ENCODE data around the gene PCSK7. TPM values are rescaled to one million over a fixed set of nuclear protein-coding genes. Genes with fewer than 3 reads are reported as not detected.
"Not testable (repeated sequence)": the region's sequence is repeated elsewhere in the genome, so short reads cannot be mapped to it uniquely, and the experiment has no call there.

The PCSK7 gene
- total RNA-seq, 1 donor from 2014 or later: 66.0 TPM

DNA sequence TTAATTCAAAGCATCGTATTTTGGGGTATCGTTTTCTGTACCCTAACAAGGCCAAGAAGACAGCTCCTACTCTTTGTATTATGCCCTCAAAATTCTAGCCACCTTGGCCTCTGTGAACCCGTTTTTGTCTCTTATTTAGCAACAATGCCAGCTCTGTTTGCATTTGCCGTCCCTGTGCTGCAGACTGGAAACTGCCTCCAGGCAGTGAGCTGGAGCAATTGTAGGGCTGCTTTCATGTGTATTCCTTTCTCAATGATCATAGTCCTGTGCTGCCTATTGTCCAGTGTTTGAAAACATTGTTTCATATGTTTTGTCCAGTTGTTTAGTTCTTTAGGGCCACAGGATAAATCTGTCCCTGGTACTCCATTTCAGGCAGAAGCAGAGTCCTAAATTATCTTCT, 39.3 kb upstream of the PCSK7 start:
- TF ChIP-seq, protein P1, sequence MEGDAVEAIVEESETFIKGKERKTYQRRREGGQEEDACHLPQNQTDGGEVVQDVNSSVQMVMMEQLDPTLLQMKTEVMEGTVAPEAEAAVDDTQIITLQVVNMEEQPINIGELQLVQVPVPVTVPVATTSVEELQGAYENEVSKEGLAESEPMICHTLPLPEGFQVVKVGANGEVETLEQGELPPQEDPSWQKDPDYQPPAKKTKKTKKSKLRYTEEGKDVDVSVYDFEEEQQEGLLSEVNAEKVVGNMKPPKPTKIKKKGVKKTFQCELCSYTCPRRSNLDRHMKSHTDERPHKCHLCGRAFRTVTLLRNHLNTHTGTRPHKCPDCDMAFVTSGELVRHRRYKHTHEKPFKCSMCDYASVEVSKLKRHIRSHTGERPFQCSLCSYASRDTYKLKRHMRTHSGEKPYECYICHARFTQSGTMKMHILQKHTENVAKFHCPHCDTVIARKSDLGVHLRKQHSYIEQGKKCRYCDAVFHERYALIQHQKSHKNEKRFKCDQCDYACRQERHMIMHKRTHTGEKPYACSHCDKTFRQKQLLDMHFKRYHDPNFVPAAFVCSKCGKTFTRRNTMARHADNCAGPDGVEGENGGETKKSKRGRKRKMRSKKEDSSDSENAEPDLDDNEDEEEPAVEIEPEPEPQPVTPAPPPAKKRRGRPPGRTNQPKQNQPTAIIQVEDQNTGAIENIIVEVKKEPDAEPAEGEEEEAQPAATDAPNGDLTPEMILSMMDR (IDR thresholded peaks at IDR 0.05; ENCODE audit: unreplicated experiment): no peak
- peaks cover 14% of the 10 kb centered on the region for H3K4me1 Mint-ChIP-seq
- H3K27ac Mint-ChIP-seq: no peak overlapping the region

DNA sequence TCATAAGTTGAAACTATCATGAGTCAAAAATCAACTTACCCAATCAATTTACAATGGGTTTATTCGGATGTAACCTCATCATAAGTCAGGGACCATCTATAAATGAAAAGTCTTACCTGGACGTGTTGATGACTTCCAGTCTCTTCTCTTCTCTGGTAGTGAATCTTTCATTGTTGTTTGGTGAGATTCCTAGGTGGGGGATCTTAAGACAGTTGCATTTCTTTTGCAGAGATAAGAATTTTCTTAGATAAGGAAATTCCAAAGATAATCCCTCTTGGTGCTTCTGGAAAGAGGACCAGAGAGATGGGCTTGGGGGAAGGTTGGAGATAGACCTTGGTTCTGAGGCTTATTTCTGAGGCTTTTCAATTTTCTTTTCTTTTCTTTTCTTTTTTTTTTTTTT, 38.0 kb upstream of the PCSK7 start:
- peaks cover 20% of the 10 kb centered on the region for H3K9me3 Mint-ChIP-seq
- no peak overlapping the region for H3K4me3 Mint-ChIP-seq

More for the DNA sequence above, 39.3 kb upstream of the PCSK7 start:
- Mint-ChIP-seq H3K9me3 (peaks cover 14% of the 10 kb centered on the region), H3K27me3 (ENCODE audit: low read depth) (no peaks in the 10 kb centered on the region), H3K36me3 (peaks cover 41% of the 10 kb centered on the region), H3K4me3 (no peak overlapping the region)
- DNase-seq (ENCODE audit: low spot score in 2 of 2, unreplicated experiment in 2 of 2): no peak

DNA sequence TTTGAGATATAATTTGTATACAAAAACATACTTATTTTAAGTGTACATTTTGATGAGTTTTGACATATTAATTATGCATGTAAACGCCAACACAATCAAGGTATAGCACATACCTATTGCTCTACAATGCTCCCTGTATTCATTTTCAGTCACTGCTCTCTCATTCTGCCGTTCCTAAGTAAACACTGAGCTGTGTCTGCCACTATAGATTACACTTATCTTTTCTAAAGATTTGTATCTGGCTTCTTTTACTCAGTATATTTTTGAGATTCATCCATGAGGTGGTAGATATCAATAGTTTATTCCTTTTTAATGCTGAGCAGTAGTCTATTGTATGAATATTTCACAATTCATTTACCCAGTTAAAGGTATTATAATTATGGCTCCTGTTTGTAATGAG, 33.9 kb upstream of the PCSK7 start:
- H3K9me3 Mint-ChIP-seq: peaks cover 6% of the 10 kb centered on the region
- H3K27ac Mint-ChIP-seq: no peak overlapping the region
- peaks cover 14% of the 10 kb centered on the region for H3K4me1 Mint-ChIP-seq
- no peak overlapping the region for H3K4me3 Mint-ChIP-seq
- H3K36me3 Mint-ChIP-seq: peaks cover 35% of the 10 kb centered on the region
- no peaks in the 10 kb centered on the region for H3K27me3 Mint-ChIP-seq (ENCODE audit: low read depth)
- no peak for DNase-seq (ENCODE audit: low spot score in 2 of 2, unreplicated experiment in 2 of 2)
- TF ChIP-seq, protein P1 (IDR thresholded peaks at IDR 0.05; ENCODE audit: unreplicated experiment): no peak

More for the DNA sequence above, 38.0 kb upstream of the PCSK7 start:
- TF ChIP-seq, protein P1 (IDR thresholded peaks at IDR 0.05; ENCODE audit: unreplicated experiment): no peak
- peaks cover 14% of the 10 kb centered on the region for H3K4me1 Mint-ChIP-seq
- DNase-seq (ENCODE audit: low spot score in 2 of 2, unreplicated experiment in 2 of 2): no peak
- no peaks in the 10 kb centered on the region for H3K27me3 Mint-ChIP-seq (ENCODE audit: low read depth)
- peak overlapping the region; percentile 12 for H3K27ac Mint-ChIP-seq
- H3K36me3 Mint-ChIP-seq: peaks cover 41% of the 10 kb centered on the region

DNA sequence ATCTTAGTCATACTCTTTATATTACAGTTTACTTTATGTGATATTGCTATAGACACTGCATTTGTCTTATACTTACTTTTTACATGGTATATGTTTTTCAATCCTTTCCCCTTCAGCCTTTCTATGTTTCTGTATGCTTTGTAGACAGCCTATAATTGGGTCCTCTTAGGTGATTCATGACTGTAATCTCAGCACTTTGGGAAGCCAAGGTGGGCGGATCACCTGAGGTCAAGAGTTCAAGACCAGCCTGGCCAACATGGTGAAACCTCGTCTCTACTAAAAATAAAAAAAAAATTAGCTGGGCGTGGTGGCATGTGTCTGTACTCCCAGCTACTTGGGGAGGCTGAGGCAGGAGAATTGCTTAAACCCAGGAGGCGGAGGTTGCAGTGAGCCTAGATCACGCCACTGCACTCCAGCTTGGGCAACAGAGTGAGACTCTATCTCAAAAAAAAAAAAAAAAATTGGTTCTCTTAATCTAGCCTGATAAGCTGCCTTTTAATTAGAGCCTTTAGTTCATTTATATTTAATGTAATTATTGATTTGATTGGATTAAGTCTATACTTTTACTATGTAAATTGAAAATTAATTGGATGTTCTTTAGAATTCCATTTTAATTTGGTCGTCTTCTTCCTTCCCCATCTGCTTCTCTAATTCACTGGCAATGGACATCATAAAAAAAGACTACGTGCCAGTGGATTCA, 32.9 kb upstream of the PCSK7 start:
- not testable (repeated sequence) for DNase-seq (ENCODE audit: low spot score in 2 of 2, unreplicated experiment in 2 of 2); H3K9me3 Mint-ChIP-seq; H3K4me3 Mint-ChIP-seq; H3K27ac Mint-ChIP-seq; H3K27me3 Mint-ChIP-seq (ENCODE audit: low read depth)
- Mint-ChIP-seq H3K4me1 (peaks cover 11% of the 10 kb centered on the region), H3K36me3 (peaks cover 37% of the 10 kb centered on the region)

DNA sequence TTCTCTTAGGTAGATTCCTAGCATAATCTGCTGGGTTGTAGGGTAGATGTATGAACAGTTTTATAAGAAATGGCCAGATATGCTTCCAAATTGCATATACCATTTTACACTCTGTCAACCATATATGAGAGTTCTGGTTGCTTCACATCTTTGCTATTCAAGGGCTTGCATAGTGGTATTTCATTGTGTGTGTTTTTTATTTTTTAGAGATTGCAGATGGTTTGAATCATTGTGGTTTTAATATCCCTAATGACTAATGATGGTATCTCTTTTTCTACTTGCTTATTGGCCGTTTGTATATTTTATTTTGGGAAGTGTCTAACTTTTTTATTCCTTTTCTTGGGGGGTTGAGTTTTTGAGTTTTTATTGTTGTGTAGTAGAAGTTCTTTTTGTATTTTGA, 27.5 kb upstream of the PCSK7 start:
- peak overlapping the region; percentile 27 for H3K27ac Mint-ChIP-seq
- DNase-seq (ENCODE audit: low spot score in 2 of 2, unreplicated experiment in 2 of 2): no peak
- H3K4me1 Mint-ChIP-seq: peaks cover 2% of the 10 kb centered on the region
- no peaks in the 10 kb centered on the region for H3K9me3 Mint-ChIP-seq
- no peak overlapping the region for H3K4me3 Mint-ChIP-seq
- peaks cover 36% of the 10 kb centered on the region for H3K36me3 Mint-ChIP-seq
- H3K27me3 Mint-ChIP-seq (ENCODE audit: low read depth): no peaks in the 10 kb centered on the region
- TF ChIP-seq, protein P1 (IDR thresholded peaks at IDR 0.05; ENCODE audit: unreplicated experiment): no peak

DNA sequence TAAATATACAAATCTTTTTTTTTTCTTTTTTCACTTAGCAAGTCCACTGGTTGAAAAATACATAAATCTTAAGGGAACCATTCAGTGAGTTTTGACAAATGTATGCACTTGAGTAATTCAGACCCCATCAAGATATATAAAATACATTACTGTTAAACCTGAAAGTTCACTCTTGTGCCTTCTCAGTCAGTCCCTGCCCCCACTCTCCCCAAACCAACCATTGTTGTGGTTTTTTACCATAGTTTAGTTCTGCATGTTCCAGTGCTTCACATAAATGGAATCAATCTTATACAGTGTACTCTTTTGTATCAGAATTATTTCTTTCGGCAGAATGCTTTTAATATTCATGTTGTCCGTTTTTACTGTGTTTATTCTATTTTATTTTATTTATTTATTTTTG, 26.7 kb upstream of the PCSK7 start:
- no peak overlapping the region for H3K27ac Mint-ChIP-seq
- peaks cover 37% of the 10 kb centered on the region for H3K36me3 Mint-ChIP-seq
- no peak overlapping the region for H3K4me3 Mint-ChIP-seq
- TF ChIP-seq, protein P1 (IDR thresholded peaks at IDR 0.05; ENCODE audit: unreplicated experiment): no peak
- H3K4me1 Mint-ChIP-seq: peaks cover 2% of the 10 kb centered on the region
- DNase-seq (ENCODE audit: low spot score in 2 of 2, unreplicated experiment in 2 of 2): no peak
- H3K27me3 Mint-ChIP-seq (ENCODE audit: low read depth): no peaks in the 10 kb centered on the region
- H3K9me3 Mint-ChIP-seq: no peaks in the 10 kb centered on the region
